CD4-positive, alpha-beta T cell treated with Interleukin-21 for 1 hour (primary cell): ENCODE results near the gene FCF1.
A peak's percentile ranks its signal among the peaks of the same experiment; 100 is the strongest.
"Not testable (repeated sequence)": the region's sequence is repeated elsewhere in the genome, so short reads cannot be mapped to it uniquely, and the experiment has no call there.

Source experiments
- DNase-seq: peaks from one replicate; pipeline ENCODE4 v3.0.0-alpha.2; 2020

Gene FCF1

GRCh38 chr14:74703043-74703442 lies 9.9 kb upstream of the FCF1 start:
- DNase-seq = no peak

- DNase-seq = no peak
Measured at GRCh38 chr14:74704656-74705055, 8.3 kb upstream of the FCF1 start.

- no peak for DNase-seq
Measured at GRCh38 chr14:74705613-74706500, 7.1 kb upstream of the FCF1 start.

- DNase-seq = no peak
Measured at GRCh38 chr14:74710480-74710879, 2.5 kb upstream of the FCF1 start.

- no peak for DNase-seq
Measured at GRCh38 chr14:74711651-74712050, 1.3 kb upstream of the FCF1 start.

- DNase-seq = no peak
Measured at GRCh38 chr14:74713395-74713735, 421 bp downstream of the FCF1 start.

GRCh38 chr14:74720526-74720925 lies 7.6 kb downstream of the FCF1 start:
- no peak for DNase-seq

GRCh38 chr14:74723134-74723533 lies 10.2 kb downstream of the FCF1 start:
- no peak for DNase-seq

- DNase-seq = no peak
Measured at GRCh38 chr14:74732387-74732786, 19.4 kb downstream of the FCF1 start.

- DNase-seq = no peak
Measured at GRCh38 chr14:74733221-74733620, 20.3 kb downstream of the FCF1 start.

GRCh38 chr14:74735125-74735524 lies 22.2 kb downstream of the FCF1 start:
- no peak for DNase-seq

GRCh38 chr14:74737753-74738325 lies 24.9 kb downstream of the FCF1 start:
- no peak for DNase-seq

- no peak for DNase-seq
Measured at GRCh38 chr14:74739293-74740030, 26.5 kb downstream of the FCF1 start.

GRCh38 chr14:74747237-74747636 lies 34.3 kb downstream of the FCF1 start:
- no peak for DNase-seq

- DNase-seq = no peak
Measured at GRCh38 chr14:74754157-74754556, 41.2 kb downstream of the FCF1 start.

GRCh38 chr14:74754899-74755298 lies 42.0 kb downstream of the FCF1 start:
- no peak for DNase-seq

GRCh38 chr14:74756326-74756725 lies 43.4 kb downstream of the FCF1 start:
- DNase-seq = no peak

GRCh38 chr14:74758505-74758904 lies 45.6 kb downstream of the FCF1 start:
- not testable (repeated sequence) for DNase-seq

- peak; percentile 97 for DNase-seq
Measured at GRCh38 chr14:74762917-74763802, 50.2 kb downstream of the FCF1 start, which contains the start of gene YLPM1. Gene YLPM1, plus strand, starts transcription at chr14:74763316. Its CDS starts 174 bp downstream, at chr14:74763490.

GRCh38 chr14:74763803-74764531 lies 51.0 kb downstream of the FCF1 start:
- peak; percentile 11 for DNase-seq

- peak; percentile 19 for DNase-seq
Measured at GRCh38 chr14:74765721-74766120, 52.8 kb downstream of the FCF1 start.

- no peak for DNase-seq
Measured at GRCh38 chr14:74771399-74771798, 58.5 kb downstream of the FCF1 start.
